ENCODE measurements around the gene DCTD.
"Not testable (repeated sequence)": the region's sequence is repeated elsewhere in the genome, so short reads cannot be mapped to it uniquely, and the experiment has no call there.

Gene DCTD

DNA sequence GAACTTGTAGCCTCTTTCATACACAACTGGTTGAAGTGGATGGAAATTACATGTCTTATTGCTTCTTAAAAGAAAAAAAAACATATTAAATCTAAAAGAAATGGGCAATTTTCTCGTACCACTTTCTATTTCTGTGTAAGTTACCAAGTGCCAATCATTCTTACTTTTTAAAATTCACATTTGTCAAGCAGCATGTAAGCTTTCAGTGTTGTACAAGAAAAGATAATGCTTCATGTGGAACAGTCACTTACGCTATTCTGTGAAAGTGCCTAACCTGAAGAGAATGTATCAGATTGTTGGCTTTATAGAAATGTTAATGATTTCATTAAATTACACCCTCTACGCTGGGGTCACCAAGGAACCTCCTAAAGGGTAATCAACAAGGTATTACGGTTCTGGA lies 4.4 kb upstream of the DCTD start:
- DNase-seq (ENCODE audit: low read depth in 2 of 2): no peak

DNA sequence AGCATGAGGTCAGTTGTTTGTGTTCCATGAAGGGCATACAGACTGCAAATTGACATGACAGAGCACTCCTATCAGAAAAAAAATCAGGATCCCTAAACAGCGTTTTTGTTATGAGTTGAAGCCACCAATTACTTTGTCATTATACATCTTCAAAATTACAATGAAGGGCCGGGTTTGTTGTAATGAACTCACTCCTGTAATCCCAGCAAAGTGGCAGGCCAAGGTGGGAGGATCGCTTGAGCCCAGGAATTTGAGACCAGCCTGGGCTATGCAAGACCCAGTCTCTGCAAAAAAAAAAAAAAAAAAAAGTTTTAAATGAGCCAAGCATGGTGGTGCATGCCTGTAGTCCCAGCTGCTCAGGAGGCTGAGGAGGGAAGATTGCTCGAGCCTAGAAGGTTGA lies 3.5 kb upstream of the DCTD start:
- DNase-seq (ENCODE audit: low read depth in 2 of 2): no peak

DNA sequence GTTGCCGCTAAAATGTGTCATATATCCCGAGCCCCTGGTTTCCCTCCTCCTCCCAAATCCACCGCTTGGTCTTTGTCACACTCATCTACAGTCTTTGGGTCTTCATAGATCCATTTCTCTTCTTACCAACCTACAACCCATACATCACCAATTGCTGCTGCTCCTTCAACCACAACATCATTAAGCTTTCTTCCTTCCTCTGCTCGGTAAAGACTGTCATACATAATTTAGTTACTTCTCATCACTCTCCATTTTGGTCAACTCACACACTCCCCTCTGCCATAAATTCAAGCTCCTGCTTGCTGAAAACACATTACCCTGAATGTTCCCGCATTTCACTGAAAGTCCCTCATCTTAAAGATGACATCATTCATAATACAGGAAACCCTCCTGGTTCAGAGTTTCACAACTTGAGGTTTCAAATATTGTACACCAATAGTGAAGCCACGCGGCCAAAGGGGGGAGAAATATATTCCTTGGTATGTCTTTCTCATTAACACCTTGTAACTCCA lies 1.7 kb upstream of the DCTD start:
- DNase-seq (ENCODE audit: low read depth in 2 of 2): no peak

DNA sequence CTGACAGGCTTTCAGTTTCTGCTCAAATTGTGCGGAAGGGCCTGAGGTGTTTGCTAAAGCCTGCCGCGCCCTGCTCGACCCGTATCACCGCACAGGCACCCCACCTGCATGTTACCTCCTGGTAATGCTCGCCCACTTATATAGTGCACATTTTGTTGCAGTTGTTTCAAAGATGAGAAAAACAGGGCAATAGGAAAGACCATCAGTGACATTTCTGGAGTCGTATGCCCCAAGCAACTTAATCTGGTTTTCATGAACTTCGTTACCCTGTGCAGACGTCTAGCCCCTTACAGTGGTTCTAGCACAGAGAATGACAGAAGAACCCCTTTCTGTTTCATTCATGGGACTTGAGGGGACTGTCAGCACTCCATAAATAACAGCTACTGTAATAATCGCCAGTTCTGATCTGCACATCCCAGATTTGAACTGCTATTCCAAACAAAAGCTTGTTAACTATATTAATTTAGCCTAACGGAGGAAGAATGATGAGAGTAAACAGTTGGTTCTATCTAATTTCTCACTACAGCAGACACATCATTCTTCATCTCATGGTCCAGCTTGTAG lies 940 bp upstream of the DCTD start:
- DNase-seq (ENCODE audit: low read depth in 2 of 2): no peak

DNA sequence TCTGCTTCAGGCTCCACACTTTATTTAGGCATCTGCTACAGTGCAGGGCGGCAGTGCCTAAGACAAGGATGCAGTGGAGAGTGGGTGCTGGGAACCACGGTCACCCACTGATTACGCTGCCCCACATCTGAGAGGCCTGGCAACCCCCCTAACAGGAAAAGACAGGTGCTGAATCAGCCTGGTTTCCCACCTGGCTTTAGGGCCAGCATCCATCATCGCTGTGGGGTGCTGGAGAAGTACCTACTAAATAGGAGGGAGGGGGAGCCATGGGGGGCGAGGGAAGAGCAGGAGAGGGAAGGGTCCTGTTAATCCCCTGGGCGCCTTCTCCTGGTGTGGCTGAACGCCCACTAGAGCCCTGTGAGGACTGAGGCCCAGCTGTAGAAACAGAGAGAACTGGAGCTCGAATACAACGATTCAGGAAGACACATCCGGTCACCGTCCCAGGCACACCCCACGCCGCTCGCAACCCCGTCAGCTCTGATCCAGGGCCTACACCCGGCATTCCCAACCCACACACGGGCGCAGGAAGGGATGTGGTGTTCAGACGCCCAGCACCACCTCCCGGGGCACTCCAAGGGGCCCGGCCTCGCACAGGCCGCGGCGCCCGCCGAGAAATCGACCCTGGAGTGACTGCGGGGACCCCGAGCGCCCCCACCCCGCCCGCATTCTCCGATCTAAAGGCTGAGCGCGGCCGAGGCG lies 554 bp downstream of the DCTD start:
- DNase-seq (ENCODE audit: low read depth in 2 of 2): peak; percentile 4

DNA sequence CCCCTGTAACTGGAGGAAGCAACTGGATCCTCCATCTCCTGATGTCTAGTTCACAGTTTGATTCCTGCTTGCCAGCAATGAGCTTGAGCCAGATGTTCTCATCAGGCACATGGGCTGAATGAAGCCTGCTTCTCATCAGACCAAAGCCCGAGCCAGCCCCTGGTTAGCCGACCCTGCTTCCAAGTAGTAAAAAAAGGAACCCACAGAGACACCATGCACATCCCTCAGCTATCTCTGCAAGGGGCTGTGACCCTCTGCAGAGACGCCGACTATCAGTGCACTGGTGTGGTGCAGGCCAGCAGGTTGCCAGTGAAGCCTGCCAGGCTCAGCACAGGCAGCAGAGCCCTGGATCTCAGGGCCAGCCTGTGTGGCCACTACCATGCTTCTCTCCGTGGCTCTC lies 2.8 kb downstream of the DCTD start:
- no peak for DNase-seq (ENCODE audit: low read depth in 2 of 2)

DNA sequence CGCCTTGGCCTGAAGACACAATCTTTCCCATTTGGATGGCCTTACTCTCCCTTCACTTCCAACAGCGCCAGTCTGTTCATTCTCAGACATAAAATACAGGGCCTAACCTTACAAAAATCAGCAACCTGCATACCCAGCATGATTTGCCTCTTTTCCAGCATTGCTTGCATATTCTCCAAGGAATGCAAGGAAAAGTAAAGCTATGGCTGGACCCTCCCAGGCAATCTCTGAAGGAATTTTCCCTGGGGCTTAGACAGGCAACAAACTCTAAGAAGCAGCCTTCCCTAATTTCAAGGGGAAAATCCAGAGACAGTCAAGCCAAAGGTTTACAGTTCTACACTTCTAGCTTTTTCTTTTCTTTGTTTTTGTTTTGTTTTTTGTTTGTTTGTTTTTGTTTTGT lies 3.6 kb downstream of the DCTD start:
- no peak for DNase-seq (ENCODE audit: low read depth in 2 of 2)

DNA sequence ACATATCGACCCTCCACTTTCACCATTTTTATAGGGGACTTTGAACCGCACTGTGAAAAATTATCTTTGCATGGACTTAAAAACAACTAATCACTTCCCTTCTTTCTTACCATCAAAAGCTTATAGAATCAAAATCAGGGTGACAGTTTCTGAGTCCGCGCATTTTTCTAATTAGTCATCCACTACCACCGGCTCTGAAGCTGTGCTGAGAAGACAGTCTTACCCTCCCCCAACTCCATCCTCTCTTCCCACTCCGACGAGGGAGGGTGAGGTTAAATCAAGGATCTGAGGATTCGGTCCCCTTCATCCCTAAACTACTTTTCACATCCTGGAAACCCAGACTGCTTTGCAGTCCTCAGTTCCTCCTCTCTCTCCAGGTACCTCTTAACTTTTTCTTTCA lies 4.2 kb downstream of the DCTD start:
- no peak for DNase-seq (ENCODE audit: low read depth in 2 of 2)

DNA sequence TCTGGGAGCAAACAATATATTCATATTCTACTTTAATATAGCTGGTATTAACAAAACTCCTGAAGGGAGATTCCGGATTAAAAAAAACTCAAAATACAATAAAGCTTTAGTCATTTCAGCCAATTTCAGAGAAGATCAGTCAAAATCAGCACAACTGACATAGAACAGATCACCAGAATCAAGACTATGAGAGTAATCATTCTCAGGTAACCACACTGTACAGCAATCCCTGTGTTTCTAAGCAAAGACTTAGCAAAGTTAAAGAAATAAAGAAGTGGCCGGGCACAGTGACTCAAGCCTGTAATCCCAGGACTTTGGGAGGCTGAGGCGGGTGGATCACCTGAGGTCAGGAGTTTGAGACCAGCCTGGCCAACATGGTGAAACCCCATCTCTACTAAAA lies 9.1 kb downstream of the DCTD start:
- DNase-seq (ENCODE audit: low read depth in 2 of 2): no peak

DNA sequence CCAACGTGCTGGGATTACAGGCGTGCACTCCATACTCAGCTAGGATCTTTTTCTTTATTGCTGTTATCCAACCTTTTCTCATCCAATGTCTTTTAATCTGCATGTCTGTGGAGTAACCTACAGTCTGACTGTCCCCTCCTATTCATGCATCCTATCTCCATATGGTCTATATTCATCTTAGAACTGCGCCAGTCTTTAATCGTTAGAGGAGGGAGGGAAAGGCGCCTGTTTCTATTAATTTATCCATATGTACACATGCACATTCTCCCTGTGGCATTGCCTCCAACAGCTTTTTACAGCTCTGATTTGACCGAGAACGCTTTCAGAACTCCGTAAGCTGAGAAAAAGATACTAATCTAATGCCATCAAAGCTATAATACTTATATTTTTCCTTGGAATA lies 9.8 kb downstream of the DCTD start:
- no peak for DNase-seq (ENCODE audit: low read depth in 2 of 2)

DNA sequence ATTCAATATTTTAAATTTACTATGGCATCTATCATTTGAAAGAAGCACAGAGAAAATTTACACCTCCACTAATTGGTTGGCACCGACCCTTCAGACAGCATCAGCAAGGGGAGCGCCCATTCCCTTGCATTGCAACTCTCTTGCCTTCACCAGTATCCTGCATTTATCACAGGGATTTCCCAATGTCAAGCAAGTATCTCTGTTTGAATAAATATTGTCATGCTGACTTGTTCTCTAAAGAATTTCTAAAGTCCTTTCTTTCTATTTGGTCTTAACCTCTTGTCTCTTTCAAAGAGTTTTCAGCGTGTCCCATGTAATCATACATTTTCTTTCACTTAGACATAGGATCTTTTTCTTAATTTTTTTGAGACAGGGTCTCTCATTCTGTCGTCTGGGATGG lies 10.4 kb downstream of the DCTD start:
- DNase-seq (ENCODE audit: low read depth in 2 of 2): no peak

DNA sequence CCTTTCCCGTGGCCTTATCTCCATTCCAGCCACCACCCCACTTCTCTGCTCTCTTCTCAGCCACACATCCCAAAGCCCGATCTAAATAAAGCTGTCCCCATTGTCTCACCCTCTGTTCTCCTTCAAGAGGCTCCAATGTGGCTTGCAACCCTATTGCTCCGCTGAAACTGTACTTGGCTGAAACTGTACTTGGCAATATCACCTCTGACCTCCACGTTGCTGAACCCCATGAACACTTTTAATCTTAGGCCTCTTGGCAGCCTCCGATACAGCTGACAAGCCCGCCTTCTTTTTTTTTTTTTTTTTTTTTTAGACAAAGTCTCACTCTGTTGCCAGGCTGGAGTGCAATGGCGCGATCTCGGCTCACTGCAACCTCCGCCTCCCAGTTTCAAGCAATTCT lies 12.1 kb downstream of the DCTD start:
- no peak for DNase-seq (ENCODE audit: low read depth in 2 of 2)

DNA sequence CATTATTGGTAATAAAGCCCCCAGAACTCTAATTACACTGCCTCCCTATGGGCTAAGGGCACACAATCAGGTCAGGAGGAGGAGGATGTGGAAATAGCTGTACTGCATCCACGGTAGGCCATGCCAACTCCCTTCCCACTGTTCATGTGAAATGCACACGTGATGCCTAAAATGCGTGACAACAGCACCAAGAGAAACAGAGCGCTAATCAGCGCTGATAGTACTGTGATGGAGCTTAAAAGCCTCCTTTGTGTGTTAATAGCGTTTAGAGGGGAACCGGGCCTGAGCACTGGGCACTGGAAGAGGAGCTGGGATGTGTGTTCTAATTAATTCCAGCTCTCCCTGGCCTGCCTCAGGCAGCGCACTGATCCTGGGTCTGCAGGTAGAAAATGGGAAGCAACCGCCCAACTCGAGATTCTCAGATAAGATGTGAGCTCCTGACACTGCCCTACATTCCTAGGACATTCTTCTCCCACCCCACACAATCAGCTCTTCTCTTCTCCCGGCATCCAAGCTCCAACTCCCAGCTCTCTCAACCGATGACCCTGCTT lies 12.9 kb downstream of the DCTD start:
- DNase-seq (ENCODE audit: low read depth in 2 of 2): no peak

DNA sequence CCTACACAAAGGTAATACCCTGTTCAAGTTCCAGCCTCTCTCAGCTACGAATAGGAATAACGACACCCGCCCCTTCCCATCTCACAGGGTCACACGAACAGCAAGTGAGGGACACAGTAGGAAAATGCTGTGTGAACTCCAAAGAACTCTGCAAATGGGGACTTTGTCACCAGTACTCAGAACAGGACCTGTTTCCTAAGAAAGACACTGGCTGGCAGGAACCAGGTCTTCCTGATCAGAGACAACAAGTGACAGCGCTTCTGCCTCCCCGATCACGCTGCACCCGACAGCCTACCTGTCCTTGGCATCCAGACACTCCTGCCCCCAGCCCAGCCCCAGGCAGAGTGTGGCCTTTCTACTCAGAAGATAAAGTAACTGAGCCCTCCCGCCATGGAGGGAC lies 14.2 kb downstream of the DCTD start:
- no peak for DNase-seq (ENCODE audit: low read depth in 2 of 2)

DNA sequence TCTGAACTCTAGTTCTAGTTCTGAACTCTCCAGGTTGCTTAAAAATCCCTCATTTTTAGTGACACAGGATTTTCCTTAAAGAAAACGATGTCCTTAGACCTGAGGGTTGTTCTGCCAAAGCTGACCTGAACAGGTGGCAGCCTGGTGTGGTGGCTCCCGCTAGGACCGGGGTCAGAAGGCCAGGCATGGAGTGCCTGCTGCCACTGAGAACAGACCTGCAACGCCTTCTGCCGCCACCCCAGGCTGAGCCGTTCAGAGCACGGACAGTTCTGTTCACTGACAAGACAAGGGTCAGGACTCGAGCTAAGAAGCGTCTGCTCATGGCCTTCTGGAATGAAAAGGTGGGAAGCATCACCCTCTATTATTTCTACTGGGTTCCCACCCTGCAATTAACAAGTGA lies 15.8 kb downstream of the DCTD start:
- no peak for DNase-seq (ENCODE audit: low read depth in 2 of 2)

DNA sequence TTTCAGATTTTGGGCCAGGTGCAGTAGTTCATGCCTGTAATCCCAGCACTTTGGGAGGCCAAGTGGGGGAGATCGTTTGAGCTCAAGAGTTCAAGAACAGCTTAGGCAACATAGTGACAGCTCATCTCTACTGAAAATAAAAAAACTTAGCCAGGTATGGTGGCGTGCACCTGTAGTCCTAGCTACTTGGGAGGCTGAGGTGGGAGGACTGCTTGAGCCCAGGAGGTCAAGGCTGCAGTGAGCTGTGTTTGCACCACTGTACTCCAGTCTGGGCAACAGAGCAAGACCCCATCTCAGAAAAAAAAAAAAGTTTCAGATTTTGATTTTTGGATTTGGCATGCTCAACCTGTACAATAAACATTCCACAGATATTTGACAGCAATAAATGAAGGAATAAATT lies 17.2 kb downstream of the DCTD start:
- DNase-seq (ENCODE audit: low read depth in 2 of 2): not testable (repeated sequence)

DNA sequence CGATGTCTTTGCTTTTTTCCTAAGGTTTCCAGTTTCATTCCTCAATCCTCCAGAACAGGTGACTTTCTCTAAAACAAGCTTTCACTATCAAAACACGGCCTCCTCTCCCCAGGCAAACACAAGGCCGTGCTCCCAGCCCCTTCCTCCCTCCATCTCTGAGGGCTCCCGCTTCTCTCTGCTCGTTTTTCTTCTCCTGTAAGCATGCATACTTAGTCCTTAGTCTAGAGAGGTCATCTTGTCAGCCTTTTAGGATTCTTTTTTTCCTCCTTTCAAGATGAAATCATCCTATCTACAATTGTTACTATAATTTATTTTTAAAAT lies 18.7 kb downstream of the DCTD start:
- no peak for DNase-seq (ENCODE audit: low read depth in 2 of 2)

DNA sequence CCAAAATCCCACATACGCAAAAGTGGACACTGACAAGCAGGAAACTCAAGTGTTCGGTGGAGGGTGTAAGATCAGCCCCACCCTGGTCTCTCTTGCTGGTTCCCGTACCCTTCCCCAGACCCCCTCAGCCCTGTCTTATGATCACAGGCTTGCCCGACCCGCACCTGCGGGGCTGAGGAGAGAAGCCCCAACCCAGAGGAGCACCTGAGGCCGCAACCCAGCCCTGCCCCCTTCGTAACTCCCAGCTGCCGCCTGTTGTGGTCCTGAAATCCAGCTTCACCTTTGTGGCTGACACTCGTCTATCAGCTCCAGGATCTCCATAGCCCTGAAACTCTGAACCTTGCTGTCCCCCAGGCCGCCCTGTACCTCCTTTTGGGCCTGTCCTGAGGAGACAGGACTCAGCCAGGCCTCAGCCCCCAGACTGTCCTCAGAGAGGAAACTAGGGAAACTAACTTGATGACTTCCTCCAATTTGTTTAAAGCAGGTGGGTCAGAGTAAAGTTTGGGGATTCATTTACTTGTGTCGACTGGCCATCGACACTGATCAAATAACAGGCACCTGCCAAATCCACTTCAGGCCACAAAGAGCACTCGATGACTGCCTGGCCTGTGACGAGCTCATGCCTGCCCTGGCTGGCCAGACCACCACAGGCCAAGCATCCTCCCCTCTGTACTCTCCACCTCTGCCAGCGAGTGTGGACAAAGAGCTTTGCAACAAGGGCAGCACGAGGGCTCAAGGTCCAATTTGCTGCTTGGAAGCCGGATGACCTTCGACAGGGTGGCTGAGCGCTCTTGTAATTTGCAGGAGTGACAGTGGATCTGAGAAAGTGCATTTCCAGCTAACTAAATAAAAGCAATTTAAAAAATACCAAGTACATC lies 19.3 kb downstream of the DCTD start:
- DNase-seq (ENCODE audit: low read depth in 2 of 2): no peak

DNA sequence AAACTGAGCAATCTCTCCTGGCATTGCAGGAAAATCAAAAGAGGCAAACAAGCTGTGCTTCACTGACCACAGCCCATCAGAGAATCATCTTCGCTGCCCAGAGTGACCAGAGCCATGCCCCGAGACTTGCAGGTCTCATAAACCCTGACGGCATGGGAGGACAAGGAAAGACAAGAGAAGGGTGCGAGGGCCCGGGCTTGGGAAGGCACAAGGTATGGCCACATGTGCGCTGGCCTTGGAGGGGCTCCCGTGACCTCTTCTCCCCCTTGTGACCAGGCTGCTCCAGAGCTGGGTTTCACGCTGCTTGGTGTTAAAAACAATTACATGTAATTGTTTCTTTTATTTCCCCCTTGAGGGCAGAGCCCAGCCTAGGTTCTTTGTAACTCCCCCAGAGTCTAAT lies 20.8 kb downstream of the DCTD start:
- no peak for DNase-seq (ENCODE audit: low read depth in 2 of 2)

DNA sequence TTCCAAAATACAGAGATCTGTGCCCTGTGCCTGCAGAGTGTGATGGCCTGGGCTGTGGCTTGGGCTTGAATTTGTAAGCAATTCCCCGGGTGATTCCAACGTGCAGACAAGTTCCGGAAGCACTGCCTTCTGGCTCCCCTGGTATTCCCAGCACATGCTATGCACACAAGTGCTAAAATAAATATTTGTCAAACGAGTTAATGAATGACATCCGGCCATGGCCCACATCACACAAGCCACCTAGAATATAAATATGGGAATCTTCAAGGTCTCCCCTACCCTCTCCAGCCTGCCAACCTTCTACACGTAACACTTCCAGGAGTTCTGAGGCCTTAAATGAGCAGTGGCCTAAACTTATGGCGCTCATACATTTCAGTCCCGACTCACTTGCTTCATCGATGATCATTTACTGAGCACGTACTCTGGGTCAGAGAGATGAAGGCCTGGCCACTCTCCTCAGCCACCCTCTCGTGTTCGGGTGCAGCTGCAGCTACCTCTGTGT lies 21.3 kb downstream of the DCTD start:
- DNase-seq (ENCODE audit: low read depth in 2 of 2): no peak

DNA sequence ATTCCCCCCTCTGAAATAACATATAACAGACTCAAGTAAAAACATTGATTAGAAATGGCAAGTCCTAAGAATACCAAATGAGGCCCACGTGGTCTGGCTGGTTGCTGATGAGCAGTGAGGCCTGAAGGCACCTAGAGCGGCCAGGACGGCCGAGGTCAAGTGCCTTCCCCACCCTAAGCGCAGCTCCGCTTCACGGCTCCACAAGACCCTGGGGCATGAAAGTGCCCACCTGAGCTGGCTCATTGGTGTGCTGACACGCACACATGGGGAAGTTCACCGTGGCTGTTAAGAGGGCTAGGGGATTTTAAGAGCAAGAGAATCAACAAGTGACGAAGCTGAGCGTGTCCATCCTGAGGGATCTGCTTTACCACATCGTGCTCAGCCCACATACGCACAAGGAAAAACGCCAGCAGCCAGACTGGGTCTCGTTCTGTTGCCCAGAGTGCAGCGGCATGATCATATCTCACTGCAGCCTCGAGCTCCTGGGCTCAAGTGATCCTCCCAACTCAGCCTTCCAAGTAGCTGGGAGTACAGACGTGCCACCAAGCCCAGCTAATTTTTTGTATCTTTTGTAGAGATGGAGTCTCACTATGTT lies 22.4 kb downstream of the DCTD start:
- no peak for DNase-seq (ENCODE audit: low read depth in 2 of 2)

DNA sequence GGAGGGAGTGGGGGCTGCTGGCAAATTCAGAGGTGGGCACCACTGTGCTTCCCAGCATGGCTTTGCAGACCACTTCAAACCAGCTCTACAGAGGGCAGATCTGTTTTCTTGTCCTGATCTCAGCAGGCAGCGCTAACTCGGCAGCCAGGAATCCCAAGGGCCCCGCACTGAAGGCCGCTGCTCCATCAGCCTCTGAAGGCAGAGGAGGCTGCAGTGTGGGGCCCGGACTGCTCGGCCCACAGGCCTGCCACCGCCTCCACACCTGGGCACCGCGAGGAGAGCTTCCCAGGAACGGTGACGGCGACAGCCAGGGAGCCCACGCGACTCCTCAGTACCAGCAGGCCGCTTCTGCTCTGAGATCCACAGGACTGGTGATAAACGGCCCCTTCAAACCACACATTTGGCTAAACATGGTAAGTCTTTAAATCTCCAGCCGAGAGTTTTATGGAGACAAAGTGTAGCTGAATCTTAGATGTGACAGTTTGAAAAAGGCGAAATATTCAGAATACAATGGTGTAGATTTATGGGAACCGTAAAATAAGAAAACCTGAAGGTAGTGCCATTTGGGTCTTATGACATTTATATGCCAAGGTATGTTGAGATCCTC lies 23.6 kb downstream of the DCTD start:
- DNase-seq (ENCODE audit: low read depth in 2 of 2): no peak
